Measurements from ENCODE around the gene PDE1C.

DNA sequence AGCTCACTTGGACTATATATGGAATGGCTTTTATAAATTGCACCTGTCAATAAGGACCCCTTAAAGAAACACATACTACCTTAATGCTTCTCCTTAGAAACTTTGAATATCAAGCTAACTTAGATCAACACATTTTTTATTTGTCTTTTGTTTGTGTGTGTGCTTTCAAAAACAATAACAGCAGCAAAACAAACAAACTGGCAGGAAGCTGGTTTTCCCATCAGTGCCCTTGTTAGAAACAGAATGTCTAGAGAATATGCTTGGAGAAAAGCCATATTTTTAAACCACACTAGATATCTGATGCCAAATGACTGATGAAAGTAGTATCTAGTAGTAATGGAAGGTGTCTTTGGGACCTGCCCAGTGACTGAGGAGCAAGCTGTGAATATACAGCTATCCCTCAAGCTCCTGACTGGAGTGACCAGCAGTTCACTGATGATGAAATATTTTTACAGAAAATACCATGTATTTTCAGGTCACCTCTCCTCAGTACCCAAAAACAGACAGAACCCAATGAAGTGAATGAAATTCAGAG lies 1.0 kb downstream of the PDE1C start:
- TF ChIP-seq, protein P1, sequence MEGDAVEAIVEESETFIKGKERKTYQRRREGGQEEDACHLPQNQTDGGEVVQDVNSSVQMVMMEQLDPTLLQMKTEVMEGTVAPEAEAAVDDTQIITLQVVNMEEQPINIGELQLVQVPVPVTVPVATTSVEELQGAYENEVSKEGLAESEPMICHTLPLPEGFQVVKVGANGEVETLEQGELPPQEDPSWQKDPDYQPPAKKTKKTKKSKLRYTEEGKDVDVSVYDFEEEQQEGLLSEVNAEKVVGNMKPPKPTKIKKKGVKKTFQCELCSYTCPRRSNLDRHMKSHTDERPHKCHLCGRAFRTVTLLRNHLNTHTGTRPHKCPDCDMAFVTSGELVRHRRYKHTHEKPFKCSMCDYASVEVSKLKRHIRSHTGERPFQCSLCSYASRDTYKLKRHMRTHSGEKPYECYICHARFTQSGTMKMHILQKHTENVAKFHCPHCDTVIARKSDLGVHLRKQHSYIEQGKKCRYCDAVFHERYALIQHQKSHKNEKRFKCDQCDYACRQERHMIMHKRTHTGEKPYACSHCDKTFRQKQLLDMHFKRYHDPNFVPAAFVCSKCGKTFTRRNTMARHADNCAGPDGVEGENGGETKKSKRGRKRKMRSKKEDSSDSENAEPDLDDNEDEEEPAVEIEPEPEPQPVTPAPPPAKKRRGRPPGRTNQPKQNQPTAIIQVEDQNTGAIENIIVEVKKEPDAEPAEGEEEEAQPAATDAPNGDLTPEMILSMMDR (IDR thresholded peaks at IDR 0.05; ENCODE audit: low read depth, low read length): no peak
- TF ChIP-seq EZH2phosphoT487 (IDR thresholded peaks at IDR 0.05; ENCODE audit: low read depth): no peak

Data from OCI-LY3 (cell line).